HepG2 (cell line): Measurements from ENCODE around the gene GJC1. TPM values are rescaled to one million over a fixed set of nuclear protein-coding genes. Genes with fewer than 3 reads are reported as not detected.
A peak's percentile ranks its signal among the peaks of the same experiment; 100 is the strongest.

ENCODE experiments used
- ARID5B ChIP-seq: IDR thresholded peaks from 2 replicates; pipeline ENCODE4 v1.4.0; 2020; ENCODE audit warnings: mild to moderate bottlenecking, missing genetic modification reagents
- ATM ChIP-seq: fragments of 450-650 bp; IDR thresholded peaks from 2 replicates; pipeline ENCODE4 v1.7.1; 2017; ENCODE audit warnings: mild to moderate bottlenecking, borderline replicate concordance
- CBX1 ChIP-seq: IDR thresholded peaks from one replicate; pipeline ENCODE4 v1.6.1; 2016; ENCODE audit warnings: antibody characterized with exemption, low read depth
- E2F5 ChIP-seq: sonication (generic); formaldehyde crosslinking; conservative IDR thresholded peaks from 2 replicates; pipeline ENCODE4 v1.4.0; 2020; ENCODE audit warnings: missing genetic modification reagents
- FOXA3 ChIP-seq: IDR thresholded peaks from 2 replicates; pipeline ENCODE4 v1.6.1; 2016; ENCODE audit warnings: missing genetic modification reagents, missing compliant biosample characterization
- GTF2F1 ChIP-seq: fragments of 150-350 bp; IDR thresholded peaks from 2 replicates; pipeline ENCODE4 v1.6.1; 2014; ENCODE audit warnings: low read length
- HNRNPLL ChIP-seq: fragments of 200-400 bp; formaldehyde crosslinking; IDR thresholded peaks from 2 replicates; pipeline ENCODE4 v1.6.1; 2017; ENCODE audit warnings: mild to moderate bottlenecking, low read depth, low read length; ENCODE audit not compliant: poor library complexity, severe bottlenecking
- IRF2 ChIP-seq: IDR thresholded peaks from 2 replicates; pipeline ENCODE4 v1.6.1; 2018; ENCODE audit warnings: missing genetic modification reagents, missing compliant biosample characterization
- KDM1A ChIP-seq: IDR thresholded peaks from 2 replicates; pipeline ENCODE4 v1.6.1; 2016; ENCODE audit warnings: missing compliant biosample characterization
- MXD1 ChIP-seq: sonication (generic); formaldehyde crosslinking; IDR thresholded peaks from 2 replicates; pipeline ENCODE4 v1.4.0; 2020; ENCODE audit warnings: mild to moderate bottlenecking, missing genetic modification reagents
- MXI1 ChIP-seq: IDR thresholded peaks from 3 replicates; pipeline ENCODE4 v1.6.1; 2012; ENCODE audit warnings: low read depth, low read length, inconsistent platforms, borderline replicate concordance
- NCOA2 ChIP-seq: sonication (generic); formaldehyde crosslinking; IDR thresholded peaks from 2 replicates; pipeline ENCODE4 v1.8.0; 2022; ENCODE audit warnings: inconsistent platforms
- PAX8 ChIP-seq: sonication (generic); formaldehyde crosslinking; IDR thresholded peaks from 2 replicates; pipeline ENCODE4 v1.8.0; 2022; ENCODE audit warnings: mild to moderate bottlenecking, missing genetic modification reagents, borderline replicate concordance
- TEF ChIP-seq: sonication (generic); formaldehyde crosslinking; IDR thresholded peaks from 2 replicates; pipeline ENCODE4 v1.5.0; 2020; ENCODE audit warnings: missing genetic modification reagents
- ZNF414 ChIP-seq: sonication (generic); formaldehyde crosslinking; IDR thresholded peaks from 2 replicates; pipeline ENCODE4 v1.5.0; 2020; ENCODE audit warnings: missing genetic modification reagents
- ZNF512 ChIP-seq: sonication (generic); formaldehyde crosslinking; IDR thresholded peaks from 2 replicates; pipeline ENCODE4 v1.4.0; 2020; ENCODE audit warnings: mild to moderate bottlenecking, missing genetic modification reagents
- ZSCAN5A ChIP-seq: sonication (generic); formaldehyde crosslinking; IDR thresholded peaks from 2 replicates; pipeline ENCODE4 v1.8.0; 2022; ENCODE audit warnings: mild to moderate bottlenecking, missing genetic modification reagents, borderline replicate concordance
- polyA plus RNA-seq, 8 experiments: library from polyadenylated mRNA; depleted of rRNA in 3 of 8; stranded (reverse) in 7 of 8; unstranded in 1 of 8; fragments of >200 nt; fragmentation: Illumina TruSeq in 4 of 8; extraction: Trizol in 4 of 8; gene quantifications; 2 replicates each; pipeline versions ENCODE4 v1.2.1 to v1.2.3, GENCODE V29; 2011 to 2016; ENCODE audit warnings: low read depth in 4 of 8, missing spikeins in 1 of 8, mixed read lengths in 1 of 8; ENCODE audit not compliant: insufficient read depth in 1 of 8
- total RNA-seq, 5 experiments: library from RNA; depleted of rRNA; stranded (reverse); fragments of >200 nt; fragmentation: Illumina TruSeq; extraction: Trizol; gene quantifications; 2 replicates each; pipeline ENCODE4 v1.2.3, GENCODE V29; 2016; ENCODE audit warnings: low read depth in 1 of 5

Gene GJC1
- total and polyA plus RNA-seq, 2 of the 13 experiments (the other 11 are each of a cell fraction or from before 2014, with no cell fraction given) = 1.7 TPM

- TF ChIP-seq ZNF512 (no peak), ATM (no peak), TEF (CRISPR knock-in tag) (no peak), IRF2 (no peak), E2F5 (CRISPR knock-in tag) (no peak), KDM1A (CRISPR knock-in tag) (no peak), HNRNPLL (no peak), ZSCAN5A (CRISPR knock-in tag) (no peak), MXD1 (CRISPR knock-in tag) (0 out of 2 replicates have a peak, but pooled peaks have one; percentile 33), FOXA3 (no peak), NCOA2 (CRISPR knock-in tag) (no peak), CBX1 (no peak), MXI1 (no peak), PAX8 (CRISPR knock-in tag) (no peak), ZNF414 (CRISPR knock-in tag) (no peak), ARID5B (CRISPR knock-in tag) (0 out of 2 replicates have a peak, but pooled peaks have one; percentile 13), GTF2F1 (no peak)
Measured at GRCh38 chr17:44863061-44863918, 33.2 kb upstream of the GJC1 start (continued).
